HEK293 (cell line): Measurements from ENCODE around the gene RABAC1.

Experiments
- EGR2 ChIP-seq: fragments of 450-650 bp; formaldehyde crosslinking; IDR thresholded peaks from 2 replicates; pipeline ENCODE4 v1.5.1; 2016; ENCODE audit warnings: low read depth, missing biosample characterization, missing genetic modification characterization
- HOXA7 ChIP-seq: sonication (generic); formaldehyde crosslinking; IDR thresholded peaks from 2 replicates; pipeline ENCODE4 v1.8.1; 2022; ENCODE audit warnings: missing genetic modification reagents, borderline replicate concordance
- KLF1 ChIP-seq: fragments of 450-650 bp; formaldehyde crosslinking; IDR thresholded peaks from 2 replicates; pipeline ENCODE4 v1.5.1; 2016; ENCODE audit warnings: missing biosample characterization, missing genetic modification characterization
- KLF9 ChIP-seq: fragments of 450-650 bp; formaldehyde crosslinking; IDR thresholded peaks from 2 replicates; pipeline ENCODE4 v1.5.1; 2016; ENCODE audit warnings: missing biosample characterization, missing genetic modification characterization, low read depth
- OSR2 ChIP-seq: fragments of 450-650 bp; formaldehyde crosslinking; IDR thresholded peaks from 2 replicates; pipeline ENCODE4 v1.5.1; 2016; ENCODE audit warnings: missing biosample characterization, missing genetic modification characterization
- SP3 ChIP-seq: fragments of 450-650 bp; formaldehyde crosslinking; IDR thresholded peaks from 2 replicates; pipeline ENCODE4 v1.5.1; 2016; ENCODE audit warnings: missing biosample characterization, missing genetic modification characterization
- TCF7L2 ChIP-seq: IDR thresholded peaks from 2 replicates; pipeline ENCODE4 v1.6.1; 2011; ENCODE audit warnings: low read depth, mild to moderate bottlenecking, inconsistent platforms, low read length, moderate library complexity, borderline replicate concordance
- WT1 ChIP-seq: fragments of 450-650 bp; formaldehyde crosslinking; IDR thresholded peaks from 2 replicates; pipeline ENCODE4 v1.5.1; 2016; ENCODE audit warnings: missing biosample characterization, missing genetic modification characterization
- ZBTB48 ChIP-seq: fragments of 450-650 bp; formaldehyde crosslinking; IDR thresholded peaks from 2 replicates; pipeline ENCODE4 v1.5.1; 2016; ENCODE audit warnings: missing biosample characterization, missing genetic modification characterization
- ZBTB8A ChIP-seq: fragments of 450-650 bp; formaldehyde crosslinking; IDR thresholded peaks from 2 replicates; pipeline ENCODE4 v1.5.1; 2016; ENCODE audit warnings: missing biosample characterization, missing genetic modification characterization
- ZNF121 ChIP-seq: fragments of 450-650 bp; formaldehyde crosslinking; IDR thresholded peaks from 2 replicates; pipeline ENCODE4 v1.5.1; 2016; ENCODE audit warnings: missing biosample characterization, missing genetic modification characterization
- ZNF335 ChIP-seq: fragments of 450-650 bp; formaldehyde crosslinking; conservative IDR thresholded peaks from 2 replicates; pipeline ENCODE4 v1.5.1; 2016; ENCODE audit warnings: missing biosample characterization, missing genetic modification characterization
- ZNF501 ChIP-seq: fragments of 450-650 bp; formaldehyde crosslinking; IDR thresholded peaks from 2 replicates; pipeline ENCODE4 v1.5.1; 2016; ENCODE audit warnings: missing biosample characterization, missing genetic modification characterization
- ZNF510 ChIP-seq: fragments of 450-650 bp; formaldehyde crosslinking; IDR thresholded peaks from 2 replicates; pipeline ENCODE4 v1.5.1; 2018; ENCODE audit warnings: mild to moderate bottlenecking, missing genetic modification characterization, missing biosample characterization; ENCODE audit not compliant: insufficient replicate concordance
- ZNF544 ChIP-seq: fragments of 450-650 bp; formaldehyde crosslinking; IDR thresholded peaks from 2 replicates; pipeline ENCODE4 v1.5.0; 2017; ENCODE audit warnings: missing biosample characterization, missing genetic modification characterization
- ZNF626 ChIP-seq: fragments of 450-650 bp; sonication (Bioruptor Pico); formaldehyde crosslinking; IDR thresholded peaks from 2 replicates; pipeline ENCODE4 v1.5.1; 2018; ENCODE audit warnings: missing biosample characterization, missing genetic modification characterization, inconsistent platforms
- ZNF785 ChIP-seq: fragments of 450-650 bp; formaldehyde crosslinking; IDR thresholded peaks from 2 replicates; pipeline ENCODE4 v1.5.1; 2016; ENCODE audit warnings: missing biosample characterization, missing genetic modification characterization
- ZSCAN30 ChIP-seq: fragments of 450-650 bp; IDR thresholded peaks from 2 replicates; pipeline ENCODE4 v1.5.1; 2018; ENCODE audit warnings: missing biosample characterization, mild to moderate bottlenecking, missing genetic modification characterization, moderate library complexity
- ZXDB ChIP-seq: fragments of 450-650 bp; formaldehyde crosslinking; IDR thresholded peaks from 2 replicates; pipeline ENCODE4 v1.5.1; 2016; ENCODE audit warnings: missing biosample characterization, missing genetic modification characterization
- TF ChIP-seq, protein P1 (sequence below): fragments of 450-650 bp; formaldehyde crosslinking; IDR thresholded peaks from 2 replicates; pipeline ENCODE4 v1.5.1; 2016; ENCODE audit warnings: missing biosample characterization, missing genetic modification characterization
- TF ChIP-seq, protein P2 (sequence below): fragments of 450-650 bp; formaldehyde crosslinking; IDR thresholded peaks from 2 replicates; pipeline ENCODE4 v1.5.1; 2016; ENCODE audit warnings: missing biosample characterization, missing genetic modification characterization
- TF ChIP-seq, protein P3 (sequence below): fragments of 450-650 bp; formaldehyde crosslinking; IDR thresholded peaks from 2 replicates; pipeline ENCODE4 v1.5.1; 2017; ENCODE audit warnings: missing biosample characterization, mild to moderate bottlenecking, missing genetic modification characterization, moderate library complexity
- TF ChIP-seq, protein P4 (sequence below): fragments of 450-650 bp; formaldehyde crosslinking; IDR thresholded peaks from 2 replicates; pipeline ENCODE4 v1.5.1; 2016; ENCODE audit warnings: missing biosample characterization, missing genetic modification characterization
- TF ChIP-seq, protein P5 (sequence below): fragments of 450-650 bp; formaldehyde crosslinking; IDR thresholded peaks from 2 replicates; pipeline ENCODE4 v1.5.1; 2016; ENCODE audit warnings: missing biosample characterization, missing genetic modification characterization
- TF ChIP-seq, protein P6 (sequence below): fragments of 450-650 bp; formaldehyde crosslinking; conservative IDR thresholded peaks from 2 replicates; pipeline ENCODE4 v1.5.1; 2016; ENCODE audit warnings: low read depth, missing biosample characterization, missing genetic modification characterization

Gene RABAC1

DNA sequence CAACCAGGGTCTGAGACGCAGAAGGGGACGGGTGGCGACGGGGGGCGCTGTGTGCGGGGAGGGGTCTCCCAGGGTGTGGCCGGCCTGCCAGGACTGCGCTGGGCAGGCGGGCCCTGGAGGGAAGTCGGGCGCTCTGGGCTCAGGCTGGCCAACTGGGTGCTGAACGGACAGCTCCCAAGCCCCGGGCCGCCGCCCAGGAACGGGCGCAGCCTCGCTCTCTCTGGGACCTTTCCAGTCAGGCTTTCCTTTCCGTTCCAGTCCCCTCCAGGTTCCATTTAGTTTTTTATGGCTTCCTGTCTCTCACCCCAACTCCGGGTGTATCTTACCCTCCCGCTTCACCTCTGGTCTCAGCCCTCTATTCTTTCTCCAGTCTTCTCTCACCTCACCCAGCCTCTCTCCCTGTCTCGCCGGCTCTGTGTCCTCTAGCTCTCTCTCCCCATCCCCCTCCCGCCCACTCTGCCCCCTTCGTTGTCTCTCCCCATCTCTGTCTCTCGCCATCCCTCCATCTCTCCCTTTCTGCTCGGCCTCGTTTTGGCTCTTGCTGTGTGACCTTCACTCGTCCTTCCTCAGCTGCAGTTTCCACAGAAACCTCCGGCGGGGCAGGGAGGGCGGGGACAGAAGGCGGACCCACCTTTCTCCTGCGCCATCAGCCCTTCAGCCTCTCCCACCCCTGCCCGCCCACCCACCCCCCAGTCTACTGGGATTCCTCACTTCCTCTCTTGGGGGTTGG lies 38.2 kb upstream of the RABAC1 start (continued):
- TF ChIP-seq, protein P1, sequence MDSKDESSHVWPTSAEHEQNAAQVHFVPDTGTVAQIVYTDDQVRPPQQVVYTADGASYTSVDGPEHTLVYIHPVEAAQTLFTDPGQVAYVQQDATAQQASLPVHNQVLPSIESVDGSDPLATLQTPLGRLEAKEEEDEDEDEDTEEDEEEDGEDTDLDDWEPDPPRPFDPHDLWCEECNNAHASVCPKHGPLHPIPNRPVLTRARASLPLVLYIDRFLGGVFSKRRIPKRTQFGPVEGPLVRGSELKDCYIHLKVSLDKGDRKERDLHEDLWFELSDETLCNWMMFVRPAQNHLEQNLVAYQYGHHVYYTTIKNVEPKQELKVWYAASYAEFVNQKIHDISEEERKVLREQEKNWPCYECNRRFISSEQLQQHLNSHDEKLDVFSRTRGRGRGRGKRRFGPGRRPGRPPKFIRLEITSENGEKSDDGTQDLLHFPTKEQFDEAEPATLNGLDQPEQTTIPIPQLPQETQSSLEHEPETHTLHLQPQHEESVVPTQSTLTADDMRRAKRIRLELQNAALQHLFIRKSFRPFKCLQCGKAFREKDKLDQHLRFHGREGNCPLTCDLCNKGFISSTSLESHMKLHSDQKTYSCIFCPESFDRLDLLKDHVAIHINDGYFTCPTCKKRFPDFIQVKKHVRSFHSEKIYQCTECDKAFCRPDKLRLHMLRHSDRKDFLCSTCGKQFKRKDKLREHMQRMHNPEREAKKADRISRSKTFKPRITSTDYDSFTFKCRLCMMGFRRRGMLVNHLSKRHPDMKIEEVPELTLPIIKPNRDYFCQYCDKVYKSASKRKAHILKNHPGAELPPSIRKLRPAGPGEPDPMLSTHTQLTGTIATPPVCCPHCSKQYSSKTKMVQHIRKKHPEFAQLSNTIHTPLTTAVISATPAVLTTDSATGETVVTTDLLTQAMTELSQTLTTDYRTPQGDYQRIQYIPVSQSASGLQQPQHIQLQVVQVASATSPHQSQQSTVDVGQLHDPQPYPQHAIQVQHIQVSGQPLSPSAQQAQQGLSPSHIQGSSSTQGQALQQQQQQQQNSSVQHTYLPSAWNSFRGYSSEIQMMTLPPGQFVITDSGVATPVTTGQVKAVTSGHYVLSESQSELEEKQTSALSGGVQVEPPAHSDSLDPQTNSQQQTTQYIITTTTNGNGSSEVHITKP (tag by site-specific recombination): 0 out of 2 replicates have a peak, but pooled peaks have one; percentile 5
- TF ChIP-seq ZXDB (tag by site-specific recombination) (peak; percentile 29; the same call in 1 of the 2 replicates), KLF1 (tag by site-specific recombination) (peak; percentile 72), ZNF510 (tag by site-specific recombination) (no peak), ZNF501 (peak; percentile 43; the same call in 1 of the 2 replicates), KLF9 (peak; percentile 38; the same call in 1 of the 2 replicates), SP3 (tag by site-specific recombination) (peak; percentile 50; the same call in 1 of the 2 replicates), ZNF544 (no peak), ZBTB48 (tag by site-specific recombination) (peak; percentile 46; the same call in 1 of the 2 replicates), ZNF785 (tag by site-specific recombination) (no peak), ZNF626 (no peak), HOXA7 (no peak), ZBTB8A (tag by site-specific recombination) (peak; percentile 97), ZNF121 (no peak), OSR2 (tag by site-specific recombination) (no peak), EGR2 (peak; percentile 64), TCF7L2 (no peak), ZSCAN30 (peak; percentile 28; the same call in 1 of the 2 replicates), WT1 (tag by site-specific recombination) (no peak), ZNF335 (tag by site-specific recombination) (peak; percentile 64)
- TF ChIP-seq, protein P2, sequence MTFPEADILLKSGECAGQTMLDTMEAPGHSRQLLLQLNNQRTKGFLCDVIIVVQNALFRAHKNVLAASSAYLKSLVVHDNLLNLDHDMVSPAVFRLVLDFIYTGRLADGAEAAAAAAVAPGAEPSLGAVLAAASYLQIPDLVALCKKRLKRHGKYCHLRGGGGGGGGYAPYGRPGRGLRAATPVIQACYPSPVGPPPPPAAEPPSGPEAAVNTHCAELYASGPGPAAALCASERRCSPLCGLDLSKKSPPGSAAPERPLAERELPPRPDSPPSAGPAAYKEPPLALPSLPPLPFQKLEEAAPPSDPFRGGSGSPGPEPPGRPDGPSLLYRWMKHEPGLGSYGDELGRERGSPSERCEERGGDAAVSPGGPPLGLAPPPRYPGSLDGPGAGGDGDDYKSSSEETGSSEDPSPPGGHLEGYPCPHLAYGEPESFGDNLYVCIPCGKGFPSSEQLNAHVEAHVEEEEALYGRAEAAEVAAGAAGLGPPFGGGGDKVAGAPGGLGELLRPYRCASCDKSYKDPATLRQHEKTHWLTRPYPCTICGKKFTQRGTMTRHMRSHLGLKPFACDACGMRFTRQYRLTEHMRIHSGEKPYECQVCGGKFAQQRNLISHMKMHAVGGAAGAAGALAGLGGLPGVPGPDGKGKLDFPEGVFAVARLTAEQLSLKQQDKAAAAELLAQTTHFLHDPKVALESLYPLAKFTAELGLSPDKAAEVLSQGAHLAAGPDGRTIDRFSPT (tag by site-specific recombination): peak; percentile 38; the same call in 1 of the 2 replicates
- TF ChIP-seq, protein P3, sequence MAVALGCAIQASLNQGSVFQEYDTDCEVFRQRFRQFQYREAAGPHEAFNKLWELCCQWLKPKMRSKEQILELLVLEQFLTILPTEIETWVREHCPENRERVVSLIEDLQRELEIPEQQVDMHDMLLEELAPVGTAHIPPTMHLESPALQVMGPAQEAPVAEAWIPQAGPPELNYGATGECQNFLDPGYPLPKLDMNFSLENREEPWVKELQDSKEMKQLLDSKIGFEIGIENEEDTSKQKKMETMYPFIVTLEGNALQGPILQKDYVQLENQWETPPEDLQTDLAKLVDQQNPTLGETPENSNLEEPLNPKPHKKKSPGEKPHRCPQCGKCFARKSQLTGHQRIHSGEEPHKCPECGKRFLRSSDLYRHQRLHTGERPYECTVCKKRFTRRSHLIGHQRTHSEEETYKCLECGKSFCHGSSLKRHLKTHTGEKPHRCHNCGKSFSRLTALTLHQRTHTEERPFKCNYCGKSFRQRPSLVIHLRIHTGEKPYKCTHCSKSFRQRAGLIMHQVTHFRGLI (tag by site-specific recombination): no peak; the same call in none of the 2 replicates
- TF ChIP-seq, protein P4, sequence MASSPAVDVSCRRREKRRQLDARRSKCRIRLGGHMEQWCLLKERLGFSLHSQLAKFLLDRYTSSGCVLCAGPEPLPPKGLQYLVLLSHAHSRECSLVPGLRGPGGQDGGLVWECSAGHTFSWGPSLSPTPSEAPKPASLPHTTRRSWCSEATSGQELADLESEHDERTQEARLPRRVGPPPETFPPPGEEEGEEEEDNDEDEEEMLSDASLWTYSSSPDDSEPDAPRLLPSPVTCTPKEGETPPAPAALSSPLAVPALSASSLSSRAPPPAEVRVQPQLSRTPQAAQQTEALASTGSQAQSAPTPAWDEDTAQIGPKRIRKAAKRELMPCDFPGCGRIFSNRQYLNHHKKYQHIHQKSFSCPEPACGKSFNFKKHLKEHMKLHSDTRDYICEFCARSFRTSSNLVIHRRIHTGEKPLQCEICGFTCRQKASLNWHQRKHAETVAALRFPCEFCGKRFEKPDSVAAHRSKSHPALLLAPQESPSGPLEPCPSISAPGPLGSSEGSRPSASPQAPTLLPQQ (tag by site-specific recombination): peak; percentile 45; the same call in 1 of the 2 replicates
- TF ChIP-seq, protein P5, sequence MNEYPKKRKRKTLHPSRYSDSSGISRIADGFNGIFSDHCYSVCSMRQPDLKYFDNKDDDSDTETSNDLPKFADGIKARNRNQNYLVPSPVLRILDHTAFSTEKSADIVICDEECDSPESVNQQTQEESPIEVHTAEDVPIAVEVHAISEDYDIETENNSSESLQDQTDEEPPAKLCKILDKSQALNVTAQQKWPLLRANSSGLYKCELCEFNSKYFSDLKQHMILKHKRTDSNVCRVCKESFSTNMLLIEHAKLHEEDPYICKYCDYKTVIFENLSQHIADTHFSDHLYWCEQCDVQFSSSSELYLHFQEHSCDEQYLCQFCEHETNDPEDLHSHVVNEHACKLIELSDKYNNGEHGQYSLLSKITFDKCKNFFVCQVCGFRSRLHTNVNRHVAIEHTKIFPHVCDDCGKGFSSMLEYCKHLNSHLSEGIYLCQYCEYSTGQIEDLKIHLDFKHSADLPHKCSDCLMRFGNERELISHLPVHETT: 0 out of 2 replicates have a peak, but pooled peaks have one; percentile 33
- TF ChIP-seq, protein P6, sequence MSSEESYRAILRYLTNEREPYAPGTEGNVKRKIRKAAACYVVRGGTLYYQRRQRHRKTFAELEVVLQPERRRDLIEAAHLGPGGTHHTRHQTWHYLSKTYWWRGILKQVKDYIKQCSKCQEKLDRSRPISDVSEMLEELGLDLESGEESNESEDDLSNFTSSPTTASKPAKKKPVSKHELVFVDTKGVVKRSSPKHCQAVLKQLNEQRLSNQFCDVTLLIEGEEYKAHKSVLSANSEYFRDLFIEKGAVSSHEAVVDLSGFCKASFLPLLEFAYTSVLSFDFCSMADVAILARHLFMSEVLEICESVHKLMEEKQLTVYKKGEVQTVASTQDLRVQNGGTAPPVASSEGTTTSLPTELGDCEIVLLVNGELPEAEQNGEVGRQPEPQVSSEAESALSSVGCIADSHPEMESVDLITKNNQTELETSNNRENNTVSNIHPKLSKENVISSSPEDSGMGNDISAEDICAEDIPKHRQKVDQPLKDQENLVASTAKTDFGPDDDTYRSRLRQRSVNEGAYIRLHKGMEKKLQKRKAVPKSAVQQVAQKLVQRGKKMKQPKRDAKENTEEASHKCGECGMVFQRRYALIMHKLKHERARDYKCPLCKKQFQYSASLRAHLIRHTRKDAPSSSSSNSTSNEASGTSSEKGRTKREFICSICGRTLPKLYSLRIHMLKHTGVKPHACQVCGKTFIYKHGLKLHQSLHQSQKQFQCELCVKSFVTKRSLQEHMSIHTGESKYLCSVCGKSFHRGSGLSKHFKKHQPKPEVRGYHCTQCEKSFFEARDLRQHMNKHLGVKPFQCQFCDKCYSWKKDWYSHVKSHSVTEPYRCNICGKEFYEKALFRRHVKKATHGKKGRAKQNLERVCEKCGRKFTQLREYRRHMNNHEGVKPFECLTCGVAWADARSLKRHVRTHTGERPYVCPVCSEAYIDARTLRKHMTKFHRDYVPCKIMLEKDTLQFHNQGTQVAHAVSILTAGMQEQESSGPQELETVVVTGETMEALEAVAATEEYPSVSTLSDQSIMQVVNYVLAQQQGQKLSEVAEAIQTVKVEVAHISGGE (tag by site-specific recombination): peak; percentile 41; the same call in 1 of the 2 replicates
